ENCODE results near the gene CCDC88B. TPM values are rescaled to one million over a fixed set of nuclear protein-coding genes. Genes with fewer than 3 reads are reported as not detected.

Gene CCDC88B
- total RNA-seq, 1 donor from 2014 or later: 0.30 TPM

DNA sequence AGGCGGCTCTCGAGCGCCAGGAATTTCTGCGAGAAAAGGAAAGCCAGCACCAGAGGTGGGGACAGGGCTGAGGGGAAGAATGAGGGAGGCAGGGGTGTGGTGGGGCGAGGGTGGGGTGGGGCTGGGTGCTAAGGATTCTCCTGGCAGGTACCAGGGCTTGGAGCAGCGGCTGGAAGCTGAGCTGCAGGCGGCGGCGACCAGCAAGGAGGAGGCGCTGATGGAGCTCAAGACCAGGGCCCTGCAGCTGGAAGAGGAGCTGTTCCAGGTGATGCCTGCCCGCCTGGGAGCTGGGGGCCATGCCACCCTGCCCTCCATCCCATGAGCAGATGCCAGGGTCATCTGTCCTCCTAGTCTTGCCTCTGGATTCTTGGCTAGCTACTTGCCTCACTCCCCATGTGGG lies 9.4 kb downstream of the CCDC88B start:
- no peak overlapping the region for H3K27ac Mint-ChIP-seq (ENCODE audit: unreplicated experiment)
- no peak overlapping the region for H3K4me3 Mint-ChIP-seq (ENCODE audit: unreplicated experiment)
- DNase-seq (ENCODE audit: extremely low spot score, unreplicated experiment): no peak
- H3K9me3 Mint-ChIP-seq (ENCODE audit: unreplicated experiment): no peaks in the 10 kb centered on the region
- H3K36me3 Mint-ChIP-seq (ENCODE audit: unreplicated experiment): no peaks in the 10 kb centered on the region
- H3K27me3 Mint-ChIP-seq (ENCODE audit: unreplicated experiment): no peaks in the 10 kb centered on the region
- H3K4me1 Mint-ChIP-seq (ENCODE audit: unreplicated experiment): no peaks in the 10 kb centered on the region
- TF ChIP-seq, protein P1, sequence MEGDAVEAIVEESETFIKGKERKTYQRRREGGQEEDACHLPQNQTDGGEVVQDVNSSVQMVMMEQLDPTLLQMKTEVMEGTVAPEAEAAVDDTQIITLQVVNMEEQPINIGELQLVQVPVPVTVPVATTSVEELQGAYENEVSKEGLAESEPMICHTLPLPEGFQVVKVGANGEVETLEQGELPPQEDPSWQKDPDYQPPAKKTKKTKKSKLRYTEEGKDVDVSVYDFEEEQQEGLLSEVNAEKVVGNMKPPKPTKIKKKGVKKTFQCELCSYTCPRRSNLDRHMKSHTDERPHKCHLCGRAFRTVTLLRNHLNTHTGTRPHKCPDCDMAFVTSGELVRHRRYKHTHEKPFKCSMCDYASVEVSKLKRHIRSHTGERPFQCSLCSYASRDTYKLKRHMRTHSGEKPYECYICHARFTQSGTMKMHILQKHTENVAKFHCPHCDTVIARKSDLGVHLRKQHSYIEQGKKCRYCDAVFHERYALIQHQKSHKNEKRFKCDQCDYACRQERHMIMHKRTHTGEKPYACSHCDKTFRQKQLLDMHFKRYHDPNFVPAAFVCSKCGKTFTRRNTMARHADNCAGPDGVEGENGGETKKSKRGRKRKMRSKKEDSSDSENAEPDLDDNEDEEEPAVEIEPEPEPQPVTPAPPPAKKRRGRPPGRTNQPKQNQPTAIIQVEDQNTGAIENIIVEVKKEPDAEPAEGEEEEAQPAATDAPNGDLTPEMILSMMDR (IDR thresholded peaks at IDR 0.05): no peak

DNA sequence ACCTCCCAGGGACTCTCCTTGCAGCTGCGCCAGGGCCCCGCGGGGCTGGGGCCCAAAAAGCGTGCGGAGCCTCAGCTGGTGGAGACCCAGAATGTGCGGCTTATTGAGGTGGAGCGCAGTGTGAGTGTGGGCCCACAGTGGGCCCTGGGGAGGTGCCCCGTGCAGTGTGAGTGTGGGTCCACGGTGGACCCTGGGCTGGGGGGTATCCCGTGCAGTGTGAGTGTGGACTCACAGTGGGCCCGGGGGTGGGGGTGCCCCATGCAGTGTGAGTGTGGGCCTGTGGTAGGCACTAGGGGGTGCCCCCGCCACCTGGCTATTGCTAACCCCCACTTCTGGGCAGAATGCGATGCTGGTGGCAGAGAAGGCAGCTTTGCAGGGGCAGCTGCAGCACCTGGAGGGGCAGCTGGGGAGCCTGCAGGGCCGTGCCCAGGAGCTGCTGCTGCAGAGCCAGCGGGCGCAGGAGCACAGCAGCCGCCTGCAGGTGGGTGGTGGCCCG lies 11.2 kb downstream of the CCDC88B start:
- TF ChIP-seq, protein P1 (IDR thresholded peaks at IDR 0.05): no peak
- Mint-ChIP-seq H3K27me3 (ENCODE audit: unreplicated experiment) (no peaks in the 10 kb centered on the region), H3K4me3 (ENCODE audit: unreplicated experiment) (no peak overlapping the region), H3K9me3 (ENCODE audit: unreplicated experiment) (no peaks in the 10 kb centered on the region), H3K36me3 (ENCODE audit: unreplicated experiment) (no peaks in the 10 kb centered on the region), H3K27ac (ENCODE audit: unreplicated experiment) (no peak overlapping the region), H3K4me1 (ENCODE audit: unreplicated experiment) (peaks cover 9% of the 10 kb centered on the region)
- DNase-seq (ENCODE audit: extremely low spot score, unreplicated experiment): no peak

DNA sequence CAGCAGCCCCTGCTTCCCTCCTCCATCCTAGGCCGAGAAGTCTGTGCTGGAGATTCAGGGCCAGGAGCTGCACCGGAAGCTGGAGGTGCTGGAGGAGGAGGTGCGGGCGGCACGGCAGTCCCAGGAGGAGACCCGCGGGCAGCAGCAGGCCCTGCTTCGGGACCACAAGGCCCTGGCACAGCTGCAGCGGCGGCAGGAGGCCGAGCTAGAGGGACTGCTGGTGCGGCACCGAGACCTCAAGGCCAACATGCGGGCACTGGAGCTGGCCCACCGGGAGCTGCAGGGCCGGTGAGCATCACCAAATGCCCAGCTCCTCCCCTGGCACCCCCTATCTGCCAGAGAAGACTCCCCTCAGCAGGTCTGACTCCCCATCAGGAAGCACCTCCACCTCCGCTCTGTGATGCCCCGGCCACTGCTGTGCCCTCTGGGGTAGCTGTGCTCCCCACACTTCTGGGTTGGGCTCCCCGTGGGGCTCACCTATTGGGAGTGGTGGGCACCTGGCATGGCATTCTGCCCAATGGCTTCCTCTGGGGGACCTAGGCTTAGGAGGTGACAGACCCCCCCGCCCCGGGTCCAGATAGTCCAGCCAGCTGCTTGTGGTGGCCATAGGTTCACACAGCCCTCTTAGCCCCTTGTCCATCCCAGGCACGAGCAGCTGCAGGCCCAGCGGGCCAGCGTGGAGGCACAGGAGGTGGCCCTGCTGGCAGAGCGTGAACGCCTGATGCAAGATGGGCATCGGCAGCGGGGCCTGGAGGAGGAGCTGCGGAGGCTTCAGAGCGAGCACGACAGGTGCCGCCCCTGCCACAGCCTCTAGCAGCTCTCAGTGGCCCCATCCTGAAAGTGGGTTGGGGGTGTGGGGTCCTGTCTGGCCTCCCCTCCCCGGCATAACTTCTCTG lies 12.3 kb downstream of the CCDC88B start:
- no peak for DNase-seq (ENCODE audit: extremely low spot score, unreplicated experiment)
- TF ChIP-seq, protein P1 (IDR thresholded peaks at IDR 0.05): no peak
- no peak overlapping the region for H3K27ac Mint-ChIP-seq (ENCODE audit: unreplicated experiment)
- no peak overlapping the region for H3K4me3 Mint-ChIP-seq (ENCODE audit: unreplicated experiment)
- H3K9me3 Mint-ChIP-seq (ENCODE audit: unreplicated experiment): no peaks in the 10 kb centered on the region
- H3K27me3 Mint-ChIP-seq (ENCODE audit: unreplicated experiment): no peaks in the 10 kb centered on the region
- H3K36me3 Mint-ChIP-seq (ENCODE audit: unreplicated experiment): no peaks in the 10 kb centered on the region
- H3K4me1 Mint-ChIP-seq (ENCODE audit: unreplicated experiment): peaks cover 9% of the 10 kb centered on the region

DNA sequence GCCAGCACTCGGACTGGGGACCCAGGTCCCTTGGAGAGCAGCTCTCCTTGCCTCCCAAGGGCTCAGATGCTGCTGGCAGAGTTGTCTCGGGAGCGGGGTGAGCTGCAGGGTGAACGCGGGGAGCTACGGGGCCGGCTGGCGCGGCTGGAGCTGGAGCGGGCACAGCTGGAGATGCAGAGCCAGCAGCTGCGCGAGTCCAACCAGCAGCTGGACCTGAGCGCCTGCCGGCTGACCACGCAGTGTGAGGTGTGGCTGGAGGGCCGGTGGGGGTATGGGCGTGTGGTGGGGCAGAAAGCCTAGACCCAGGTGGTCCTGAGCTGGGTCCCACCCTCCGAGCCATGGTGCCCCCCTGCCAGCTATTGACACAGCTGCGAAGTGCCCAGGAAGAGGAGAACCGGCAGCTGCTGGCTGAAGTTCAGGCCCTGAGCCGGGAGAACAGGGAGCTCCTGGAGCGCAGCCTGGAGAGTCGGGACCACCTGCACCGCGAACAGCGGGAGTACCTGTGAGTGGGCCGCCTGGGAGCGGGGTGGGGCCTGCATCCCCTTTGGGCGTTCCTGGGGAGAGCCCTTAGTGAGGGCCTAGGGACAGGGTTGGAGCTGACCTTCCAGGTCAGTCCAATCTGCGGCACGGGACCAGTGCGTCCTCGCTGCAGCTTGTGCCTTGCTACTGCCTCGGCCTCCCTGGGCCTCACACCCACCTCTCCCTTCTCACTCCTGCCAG lies 13.2 kb downstream of the CCDC88B start:
- H3K4me1 Mint-ChIP-seq (ENCODE audit: unreplicated experiment): peaks cover 16% of the 10 kb centered on the region
- no peaks in the 10 kb centered on the region for H3K9me3 Mint-ChIP-seq (ENCODE audit: unreplicated experiment)
- H3K27ac Mint-ChIP-seq (ENCODE audit: unreplicated experiment): no peak overlapping the region
- no peak for DNase-seq (ENCODE audit: extremely low spot score, unreplicated experiment)
- H3K36me3 Mint-ChIP-seq (ENCODE audit: unreplicated experiment): no peaks in the 10 kb centered on the region
- no peaks in the 10 kb centered on the region for H3K27me3 Mint-ChIP-seq (ENCODE audit: unreplicated experiment)
- H3K4me3 Mint-ChIP-seq (ENCODE audit: unreplicated experiment): no peak overlapping the region
- TF ChIP-seq, protein P1 (IDR thresholded peaks at IDR 0.05): no peak

All from osteocyte (in vitro differentiated cells).